Neutrophil (primary cell): ENCODE results near the gene TBC1D4.
"Not testable (repeated sequence)": the region's sequence is repeated elsewhere in the genome, so short reads cannot be mapped to it uniquely, and the experiment has no call there.

ENCODE experiments used
- H3K27ac ChIP-seq: fragments of 200-600 bp; sonication (generic); 2 replicates; pipeline ENCODE4 v1.5.1; 2016; ENCODE audit warnings: mild to moderate bottlenecking, moderate library complexity
- H3K27me3 ChIP-seq: fragments of 200-600 bp; sonication (generic); 2 replicates; pipeline ENCODE4 v1.6.0; 2016; ENCODE audit warnings: mild to moderate bottlenecking
- H3K36me3 ChIP-seq: fragments of 200-600 bp; sonication (generic); 2 replicates; pipeline ENCODE4 v1.5.1; 2017
- H3K4me1 ChIP-seq, 2 experiments: fragments of 200-600 bp in 1 of 2; sonication (generic) in 1 of 2; 1 replicate in 1 of 2; 2 replicates in 1 of 2; pipeline versions ENCODE4 v1.5.1 to v1.6.1; 2013 to 2016; ENCODE audit warnings: low read depth in 1 of 2, low read length in 1 of 2, mild to moderate bottlenecking in 1 of 2, moderate library complexity in 1 of 2; ENCODE audit not compliant: control insufficient read depth in 1 of 2, insufficient read depth in 1 of 2
- H3K4me3 ChIP-seq, 2 experiments: fragments of 200-600 bp in 1 of 2; sonication (generic) in 1 of 2; 1 replicate in 1 of 2; 2 replicates in 1 of 2; pipeline ENCODE4 v1.5.1; 2013 to 2016; ENCODE audit warnings: low read depth in 1 of 2, low read length in 1 of 2, mild to moderate bottlenecking in 1 of 2, moderate library complexity in 1 of 2
- H3K9me3 ChIP-seq: fragments of 200-600 bp; sonication (generic); 2 replicates; pipeline ENCODE4 v1.5.1; 2016
- TF ChIP-seq, protein P1 (sequence below): fragments of 200-600 bp; sonication (generic); IDR thresholded peaks from 2 replicates; pipeline ENCODE4 v1.5.1; 2016; ENCODE audit warnings: antibody characterized with exemption

TBC1D4 gene

GRCh38 chr13:75355609-75356008 lies 126.4 kb downstream of the TBC1D4 start:
- H3K4me1 ChIP-seq: no peaks in the 10 kb centered on the region
- H3K9me3 ChIP-seq: no peaks in the 10 kb centered on the region
- no peaks in the 10 kb centered on the region for H3K36me3 ChIP-seq
- no peak overlapping the region for H3K4me3 ChIP-seq
- H3K27me3 ChIP-seq: no peaks in the 10 kb centered on the region
- TF ChIP-seq, protein P1, sequence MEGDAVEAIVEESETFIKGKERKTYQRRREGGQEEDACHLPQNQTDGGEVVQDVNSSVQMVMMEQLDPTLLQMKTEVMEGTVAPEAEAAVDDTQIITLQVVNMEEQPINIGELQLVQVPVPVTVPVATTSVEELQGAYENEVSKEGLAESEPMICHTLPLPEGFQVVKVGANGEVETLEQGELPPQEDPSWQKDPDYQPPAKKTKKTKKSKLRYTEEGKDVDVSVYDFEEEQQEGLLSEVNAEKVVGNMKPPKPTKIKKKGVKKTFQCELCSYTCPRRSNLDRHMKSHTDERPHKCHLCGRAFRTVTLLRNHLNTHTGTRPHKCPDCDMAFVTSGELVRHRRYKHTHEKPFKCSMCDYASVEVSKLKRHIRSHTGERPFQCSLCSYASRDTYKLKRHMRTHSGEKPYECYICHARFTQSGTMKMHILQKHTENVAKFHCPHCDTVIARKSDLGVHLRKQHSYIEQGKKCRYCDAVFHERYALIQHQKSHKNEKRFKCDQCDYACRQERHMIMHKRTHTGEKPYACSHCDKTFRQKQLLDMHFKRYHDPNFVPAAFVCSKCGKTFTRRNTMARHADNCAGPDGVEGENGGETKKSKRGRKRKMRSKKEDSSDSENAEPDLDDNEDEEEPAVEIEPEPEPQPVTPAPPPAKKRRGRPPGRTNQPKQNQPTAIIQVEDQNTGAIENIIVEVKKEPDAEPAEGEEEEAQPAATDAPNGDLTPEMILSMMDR: no peak
- H3K27ac ChIP-seq: no peak overlapping the region

DNA sequence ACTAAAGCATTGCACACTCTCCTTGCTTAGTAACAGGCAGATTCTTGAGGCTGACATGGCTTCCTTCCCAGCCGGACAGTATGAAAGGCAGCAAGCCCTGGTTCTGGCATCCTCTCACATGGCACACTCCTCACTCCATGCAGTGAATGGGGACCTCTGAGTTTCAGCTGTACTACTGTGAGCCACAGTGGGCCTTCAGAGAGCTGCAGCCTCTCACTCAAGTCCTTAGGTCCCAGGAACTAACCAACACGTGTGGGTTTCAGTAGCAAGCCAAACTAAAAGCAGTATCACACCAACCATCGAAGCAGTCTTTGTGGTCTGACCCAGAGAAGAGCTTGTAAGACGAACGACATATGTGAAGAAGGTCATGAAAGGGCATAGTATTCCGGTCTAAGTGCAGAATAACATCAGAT lies 128.2 kb downstream of the TBC1D4 start:
- no peaks in the 10 kb centered on the region for H3K36me3 ChIP-seq
- H3K4me3 ChIP-seq: no peak overlapping the region
- no peaks in the 10 kb centered on the region for H3K27me3 ChIP-seq
- no peaks in the 10 kb centered on the region for H3K9me3 ChIP-seq
- no peak overlapping the region for H3K27ac ChIP-seq
- H3K4me1 ChIP-seq: no peaks in the 10 kb centered on the region
- TF ChIP-seq, protein P1: no peak

- Histone ChIP-seq H3K4me3 (no peak overlapping the region), H3K9me3 (no peaks in the 10 kb centered on the region), H3K27ac (no peak overlapping the region), H3K27me3 (no peaks in the 10 kb centered on the region), H3K36me3 (no peaks in the 10 kb centered on the region), H3K4me1 (no peaks in the 10 kb centered on the region)
- TF ChIP-seq, protein P1: no peak
Measured at GRCh38 chr13:75352641-75353327, 129.2 kb downstream of the TBC1D4 start.

DNA sequence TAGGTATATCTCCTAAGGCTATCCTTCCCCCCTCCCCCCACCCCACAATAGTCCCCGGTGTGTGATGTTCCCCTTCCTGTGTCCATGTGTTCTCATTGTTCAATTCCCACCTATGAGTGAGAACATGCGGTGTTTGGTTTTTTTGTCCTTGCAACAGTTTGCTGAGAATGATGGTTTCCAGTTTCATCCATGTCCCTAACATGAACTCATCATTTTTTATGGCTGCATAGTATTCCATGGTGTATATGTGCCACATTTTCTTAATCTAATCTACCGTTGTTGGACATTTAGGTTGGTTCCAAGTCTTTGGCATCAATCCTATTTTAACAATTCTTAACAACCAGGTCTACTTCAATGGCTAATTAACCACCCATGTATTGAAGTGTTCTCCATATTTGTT lies 130.4 kb downstream of the TBC1D4 start:
- H3K4me1 ChIP-seq, H3K9me3 ChIP-seq, H3K4me3 ChIP-seq, H3K27ac ChIP-seq, H3K27me3 ChIP-seq, H3K36me3 ChIP-seq: not testable (repeated sequence)

GRCh38 chr13:75347925-75348324 lies 134.0 kb downstream of the TBC1D4 start:
- Histone ChIP-seq H3K9me3 (no peaks in the 10 kb centered on the region), H3K36me3 (no peaks in the 10 kb centered on the region), H3K4me1 (no peaks in the 10 kb centered on the region), H3K27me3 (no peaks in the 10 kb centered on the region), H3K4me3 (no peak overlapping the region), H3K27ac (no peak overlapping the region)
- TF ChIP-seq, protein P1: no peak

- TF ChIP-seq, protein P1: no peak
- H3K36me3 ChIP-seq: no peaks in the 10 kb centered on the region
- no peak overlapping the region for H3K27ac ChIP-seq
- H3K9me3 ChIP-seq: no peaks in the 10 kb centered on the region
- H3K27me3 ChIP-seq: no peaks in the 10 kb centered on the region
- no peaks in the 10 kb centered on the region for H3K4me1 ChIP-seq
- H3K4me3 ChIP-seq: no peak overlapping the region
Measured at GRCh38 chr13:75347457-75347856, 134.5 kb downstream of the TBC1D4 start.
